Activated T-helper 2 cell treated with anti-CD3 and anti-CD28 coated beads, Interferon-gamma antibody, Interleukin-2, Interleukin-4, amounts not matched to agents 10 μg/mL and 5 μg/mL and 100 μg/mL, durations not matched to agents 14 hours and 24 hours and 36 hours (primary cell): ENCODE data around the gene FYB2. TPM values are rescaled to one million over a fixed set of nuclear protein-coding genes. Genes with fewer than 3 reads are reported as not detected.

ENCODE experiments used
- DNase-seq: peaks from one replicate; pipeline ENCODE4 v3.0.0; 2021; ENCODE audit warnings: low spot score
- H3K27ac Mint-ChIP-seq: one replicate; pipeline ENCODE4 v1.8.0; 2021; ENCODE audit warnings: mixed read lengths
- H3K27me3 Mint-ChIP-seq: one replicate; pipeline ENCODE4 v1.8.0; 2021; ENCODE audit warnings: low read depth, mixed read lengths
- H3K36me3 Mint-ChIP-seq: one replicate; pipeline ENCODE4 v1.8.0; 2021; ENCODE audit warnings: low read depth, mixed read lengths
- H3K4me1 Mint-ChIP-seq: one replicate; pipeline ENCODE4 v1.8.0; 2021; ENCODE audit warnings: low read depth, mixed read lengths
- H3K4me3 Mint-ChIP-seq: one replicate; pipeline ENCODE4 v1.8.0; 2021; ENCODE audit warnings: low read depth, mild to moderate bottlenecking, moderate library complexity, mixed read lengths
- H3K9me3 Mint-ChIP-seq: one replicate; pipeline ENCODE4 v1.8.0; 2021; ENCODE audit warnings: mixed read lengths
- intact Hi-C: fragments of 100-400 bp; cut with micrococcal nuclease; formaldehyde crosslinking; loops from one replicate; pipeline ENCODE4 v1.15.1; 2023
- total RNA-seq: library from RNA; stranded (reverse); gene quantifications from 2 replicates; pipeline ENCODE4 v1.2.3, GENCODE V29; 2022

FYB2 gene
- total RNA-seq, 1 donor from 2014 or later: not detected

- intact Hi-C loops: no loop called here
- Mint-ChIP-seq H3K36me3 (no peaks in the 10 kb centered on the region), H3K27me3 (peaks cover 4% of the 10 kb centered on the region), H3K27ac (no peak overlapping the region), H3K4me3 (no peak overlapping the region), H3K4me1 (no peaks in the 10 kb centered on the region), H3K9me3 (no peaks in the 10 kb centered on the region)
- DNase-seq: no peak
Measured at GRCh38 chr1:56715156-56715555, 104.0 kb downstream of the FYB2 start.

- no peak overlapping the region for H3K27ac Mint-ChIP-seq
- H3K36me3 Mint-ChIP-seq: no peaks in the 10 kb centered on the region
- H3K4me3 Mint-ChIP-seq: no peak overlapping the region
- H3K9me3 Mint-ChIP-seq: no peaks in the 10 kb centered on the region
- no peaks in the 10 kb centered on the region for H3K4me1 Mint-ChIP-seq
- intact Hi-C loops: no loop called here
- peaks cover 8% of the 10 kb centered on the region for H3K27me3 Mint-ChIP-seq
- DNase-seq: no peak
Measured at GRCh38 chr1:56713112-56713511, 106.1 kb downstream of the FYB2 start.

DNA sequence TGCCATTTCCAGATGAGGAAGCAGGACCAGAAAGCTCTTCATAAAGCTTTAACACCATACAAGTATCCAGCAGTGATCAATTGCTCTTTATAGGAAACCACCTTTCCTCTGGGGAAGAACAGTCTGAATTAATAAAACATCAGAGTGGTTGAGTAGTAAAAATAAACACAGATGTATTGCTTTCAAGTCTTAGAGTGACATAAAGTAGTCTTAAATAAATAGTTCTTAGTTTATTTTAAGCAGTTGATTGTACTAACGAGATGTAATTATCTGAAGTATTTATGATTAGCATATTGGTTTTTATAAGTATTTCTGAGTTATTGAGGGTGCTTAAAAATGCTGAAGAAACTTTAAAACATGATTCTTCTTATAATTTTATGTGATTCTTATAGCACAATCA is 107.1 kb downstream of the FYB2 start:
- no peak for DNase-seq
- intact Hi-C loops: no loop called here
- Mint-ChIP-seq H3K27ac (no peak overlapping the region), H3K9me3 (no peaks in the 10 kb centered on the region), H3K27me3 (peaks cover 8% of the 10 kb centered on the region), H3K4me3 (no peak overlapping the region), H3K4me1 (no peaks in the 10 kb centered on the region), H3K36me3 (no peaks in the 10 kb centered on the region)

- Mint-ChIP-seq H3K9me3 (no peaks in the 10 kb centered on the region), H3K4me1 (no peaks in the 10 kb centered on the region), H3K27me3 (peaks cover 8% of the 10 kb centered on the region), H3K36me3 (no peaks in the 10 kb centered on the region), H3K4me3 (no peak overlapping the region), H3K27ac (no peak overlapping the region)
- intact Hi-C loops: no loop called here
- DNase-seq: no peak
Measured at GRCh38 chr1:56710646-56711045, 108.6 kb downstream of the FYB2 start.

- H3K4me3 Mint-ChIP-seq: no peak overlapping the region
- no peak overlapping the region for H3K27ac Mint-ChIP-seq
- intact Hi-C loops: no loop called here
- no peaks in the 10 kb centered on the region for H3K36me3 Mint-ChIP-seq
- H3K4me1 Mint-ChIP-seq: no peaks in the 10 kb centered on the region
- no peak for DNase-seq
- H3K27me3 Mint-ChIP-seq: peaks cover 6% of the 10 kb centered on the region
- H3K9me3 Mint-ChIP-seq: no peaks in the 10 kb centered on the region
Measured at GRCh38 chr1:56709995-56710394, 109.2 kb downstream of the FYB2 start.

- intact Hi-C loops: no loop called here
Measured at GRCh38 chr1:56709269-56709880, 109.8 kb downstream of the FYB2 start.

GRCh38 chr1:56707379-56707778 is 111.8 kb downstream of the FYB2 start:
- Mint-ChIP-seq H3K4me1 (no peaks in the 10 kb centered on the region), H3K36me3 (no peaks in the 10 kb centered on the region), H3K9me3 (no peaks in the 10 kb centered on the region), H3K27ac (no peak overlapping the region), H3K4me3 (no peak overlapping the region), H3K27me3 (peaks cover 4% of the 10 kb centered on the region)
- DNase-seq: no peak
- intact Hi-C loops: no loop called here

More at GRCh38 chr1:56709269-56709880, 109.8 kb downstream of the FYB2 start:
- Mint-ChIP-seq H3K4me1 (no peaks in the 10 kb centered on the region), H3K27me3 (peaks cover 6% of the 10 kb centered on the region), H3K27ac (no peak overlapping the region), H3K4me3 (no peak overlapping the region), H3K36me3 (no peaks in the 10 kb centered on the region), H3K9me3 (no peaks in the 10 kb centered on the region)
- no peak for DNase-seq

- Mint-ChIP-seq H3K4me3 (no peak overlapping the region), H3K36me3 (no peaks in the 10 kb centered on the region), H3K4me1 (no peaks in the 10 kb centered on the region), H3K27ac (no peak overlapping the region), H3K27me3 (no peaks in the 10 kb centered on the region), H3K9me3 (peaks cover 3% of the 10 kb centered on the region)
- intact Hi-C loops: no loop called here
- DNase-seq: no peak
Measured at GRCh38 chr1:56703747-56704146, 115.5 kb downstream of the FYB2 start.

- intact Hi-C loops: no loop called here
- no peak for DNase-seq
- Mint-ChIP-seq H3K36me3 (no peaks in the 10 kb centered on the region), H3K4me3 (no peak overlapping the region), H3K27ac (no peak overlapping the region), H3K4me1 (no peaks in the 10 kb centered on the region), H3K9me3 (peaks cover 3% of the 10 kb centered on the region), H3K27me3 (no peaks in the 10 kb centered on the region)
Measured at GRCh38 chr1:56696663-56697062, 122.5 kb downstream of the FYB2 start.

DNA sequence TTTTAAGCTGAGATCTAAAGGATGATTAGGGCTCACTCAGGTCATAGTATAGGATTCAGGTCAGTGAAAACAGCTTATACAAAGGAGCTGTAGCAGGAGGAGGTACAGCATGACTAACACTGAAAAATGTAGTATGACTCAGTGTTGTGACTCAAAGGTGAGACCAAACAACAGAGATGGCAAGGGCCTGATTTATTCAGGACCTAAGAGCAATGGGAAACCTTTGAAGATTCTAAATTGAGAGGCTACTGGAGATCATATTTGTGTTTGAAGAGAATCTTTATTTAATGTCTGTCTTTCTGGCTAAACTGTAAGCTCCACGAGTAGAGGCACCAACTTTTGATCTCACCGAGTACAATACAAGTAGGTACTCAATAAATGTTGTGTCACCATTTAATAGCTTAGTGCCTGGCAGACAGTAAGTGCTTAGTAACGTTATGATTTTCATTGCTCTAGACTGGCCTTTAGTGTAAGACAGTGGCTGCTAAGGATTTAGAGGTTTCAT is 130.6 kb downstream of the FYB2 start:
- no peaks in the 10 kb centered on the region for H3K27me3 Mint-ChIP-seq
- H3K27ac Mint-ChIP-seq: no peak overlapping the region
- no peaks in the 10 kb centered on the region for H3K36me3 Mint-ChIP-seq
- intact Hi-C loops: no loop called here
- H3K4me1 Mint-ChIP-seq: no peaks in the 10 kb centered on the region
- H3K9me3 Mint-ChIP-seq: no peaks in the 10 kb centered on the region
- no peak overlapping the region for H3K4me3 Mint-ChIP-seq
- no peak for DNase-seq

DNA sequence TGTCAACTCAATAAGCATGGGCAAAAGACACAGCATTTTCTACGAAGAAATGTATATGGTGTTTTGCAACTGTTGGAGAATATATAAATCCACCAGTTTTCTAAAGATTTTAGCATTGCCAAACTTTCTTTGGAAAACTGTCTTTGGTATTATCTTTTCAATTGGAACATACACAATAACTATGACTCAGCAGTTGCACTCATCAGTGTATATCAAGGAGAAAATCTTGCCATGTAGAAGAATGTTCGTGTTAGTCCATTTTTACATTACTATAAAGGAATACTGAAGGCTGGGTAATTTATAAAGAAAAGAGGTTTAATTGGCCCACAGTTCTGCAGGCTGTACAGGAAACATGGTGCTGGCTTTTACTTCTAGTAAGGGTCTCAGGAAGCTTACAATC is 133.0 kb downstream of the FYB2 start:
- Mint-ChIP-seq H3K27me3 (no peaks in the 10 kb centered on the region), H3K4me1 (no peaks in the 10 kb centered on the region), H3K4me3 (no peak overlapping the region), H3K36me3 (no peaks in the 10 kb centered on the region), H3K27ac (no peak overlapping the region), H3K9me3 (no peaks in the 10 kb centered on the region)
- intact Hi-C loops: no loop called here
- DNase-seq: no peak

DNA sequence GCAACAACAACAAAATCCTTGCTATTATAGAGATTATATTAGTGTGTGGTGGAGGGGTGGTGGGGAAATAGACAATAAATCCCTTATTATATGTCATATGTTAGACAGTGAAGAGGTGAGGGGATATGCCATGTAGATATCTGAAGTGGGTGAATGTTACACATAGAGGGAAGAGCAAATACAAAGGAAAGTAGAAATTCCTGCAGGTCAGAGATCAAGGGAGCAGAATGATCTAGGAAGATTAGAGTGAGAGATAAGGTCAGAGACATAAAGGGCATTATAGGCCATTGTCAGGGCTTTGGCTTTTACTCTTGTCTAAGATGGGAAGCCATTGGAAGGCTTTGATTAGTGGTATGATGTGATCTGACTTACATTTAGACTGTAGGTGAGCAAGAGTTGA is 135.6 kb downstream of the FYB2 start:
- Mint-ChIP-seq H3K4me1 (no peaks in the 10 kb centered on the region), H3K27ac (no peak overlapping the region), H3K9me3 (no peaks in the 10 kb centered on the region), H3K27me3 (no peaks in the 10 kb centered on the region), H3K36me3 (no peaks in the 10 kb centered on the region), H3K4me3 (no peak overlapping the region)
- intact Hi-C loops: no loop called here
- no peak for DNase-seq

DNA sequence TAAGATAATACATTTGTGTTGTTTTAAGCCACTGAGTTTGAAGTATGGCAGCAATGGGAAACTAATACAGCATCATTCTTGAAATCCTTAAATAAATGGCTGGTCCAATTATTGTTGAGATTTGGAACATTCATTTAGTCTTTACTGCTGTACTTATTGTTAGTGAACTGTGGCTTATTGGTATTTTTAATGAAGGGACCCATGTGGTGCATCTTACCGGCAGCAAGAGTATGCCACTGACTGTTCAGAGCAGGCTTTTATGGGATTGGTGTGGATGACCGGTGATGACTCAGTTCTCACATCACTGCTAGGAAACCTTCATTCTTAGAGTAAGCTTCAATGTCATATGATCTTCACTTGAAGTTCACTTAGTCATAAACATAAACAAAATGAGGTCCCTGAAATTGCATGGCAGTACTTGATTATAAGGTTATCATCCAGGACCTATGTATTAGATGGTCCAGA is 142.6 kb downstream of the FYB2 start:
- DNase-seq: no peak
- Mint-ChIP-seq H3K4me3 (no peak overlapping the region), H3K4me1 (no peaks in the 10 kb centered on the region)

GRCh38 chr1:56675763-56676162 is 143.4 kb downstream of the FYB2 start:
- Mint-ChIP-seq H3K36me3 (no peaks in the 10 kb centered on the region), H3K4me1 (no peaks in the 10 kb centered on the region), H3K4me3 (no peak overlapping the region), H3K27me3 (no peaks in the 10 kb centered on the region), H3K27ac (no peak overlapping the region), H3K9me3 (no peaks in the 10 kb centered on the region)
- intact Hi-C loops: no loop called here
- no peak for DNase-seq

More for the DNA sequence above, 142.6 kb downstream of the FYB2 start:
- Mint-ChIP-seq H3K27me3 (no peaks in the 10 kb centered on the region), H3K36me3 (no peaks in the 10 kb centered on the region), H3K9me3 (no peaks in the 10 kb centered on the region), H3K27ac (no peak overlapping the region)
- intact Hi-C loops: no loop called here
